ENCODE results near the gene PRKCZ. TPM values are rescaled to one million over a fixed set of nuclear protein-coding genes. Genes with fewer than 3 reads are reported as not detected.

Gene PRKCZ
- total RNA-seq, 3 donors from 2014 or later: 0.64 to 17.9 (median 12.5) TPM

DNA sequence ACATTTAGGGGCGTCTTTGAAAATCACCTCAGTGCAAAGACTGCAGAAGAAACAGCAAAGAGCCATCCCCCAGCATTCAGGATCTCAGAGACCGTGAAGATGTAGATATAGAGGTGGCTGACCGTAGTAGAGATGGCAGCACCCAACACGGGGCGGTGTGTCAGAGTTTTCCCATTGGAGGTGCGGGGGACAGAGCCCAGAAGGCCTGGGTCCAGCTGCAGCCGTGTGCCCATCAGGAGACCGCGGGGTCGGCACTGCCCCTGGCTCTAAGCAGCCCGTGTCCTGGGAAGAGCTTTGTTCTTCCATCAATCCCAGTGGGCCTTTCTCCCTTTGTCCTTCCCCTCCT lies 29.9 kb upstream of the PRKCZ start:
- Histone ChIP-seq H3K9me3 (no peaks in the 10 kb centered on the region), H3K27ac (no peak overlapping the region), H3K27me3 (peaks cover 13 to 59% of the 10 kb centered on the region in 2 donors), H3K4me3 (no peak overlapping the region), H3K36me3 (no peaks in the 10 kb centered on the region), H3K4me1 (peaks cover 6 to 8% of the 10 kb centered on the region in 2 donors)
- TF ChIP-seq POLR2A (IDR thresholded peaks at IDR 0.05) (no peak), POLR2AphosphoS5 (IDR thresholded peaks at IDR 0.05) (no peak)
- TF ChIP-seq, protein P1, sequence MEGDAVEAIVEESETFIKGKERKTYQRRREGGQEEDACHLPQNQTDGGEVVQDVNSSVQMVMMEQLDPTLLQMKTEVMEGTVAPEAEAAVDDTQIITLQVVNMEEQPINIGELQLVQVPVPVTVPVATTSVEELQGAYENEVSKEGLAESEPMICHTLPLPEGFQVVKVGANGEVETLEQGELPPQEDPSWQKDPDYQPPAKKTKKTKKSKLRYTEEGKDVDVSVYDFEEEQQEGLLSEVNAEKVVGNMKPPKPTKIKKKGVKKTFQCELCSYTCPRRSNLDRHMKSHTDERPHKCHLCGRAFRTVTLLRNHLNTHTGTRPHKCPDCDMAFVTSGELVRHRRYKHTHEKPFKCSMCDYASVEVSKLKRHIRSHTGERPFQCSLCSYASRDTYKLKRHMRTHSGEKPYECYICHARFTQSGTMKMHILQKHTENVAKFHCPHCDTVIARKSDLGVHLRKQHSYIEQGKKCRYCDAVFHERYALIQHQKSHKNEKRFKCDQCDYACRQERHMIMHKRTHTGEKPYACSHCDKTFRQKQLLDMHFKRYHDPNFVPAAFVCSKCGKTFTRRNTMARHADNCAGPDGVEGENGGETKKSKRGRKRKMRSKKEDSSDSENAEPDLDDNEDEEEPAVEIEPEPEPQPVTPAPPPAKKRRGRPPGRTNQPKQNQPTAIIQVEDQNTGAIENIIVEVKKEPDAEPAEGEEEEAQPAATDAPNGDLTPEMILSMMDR (IDR thresholded peaks at IDR 0.05): no peak
- intact Hi-C loops (cut with DNase I; ENCODE audit: low total_unique reads): no loop called here
- DNase-seq (ENCODE audit: low spot score in 2 of 2): no peak

DNA sequence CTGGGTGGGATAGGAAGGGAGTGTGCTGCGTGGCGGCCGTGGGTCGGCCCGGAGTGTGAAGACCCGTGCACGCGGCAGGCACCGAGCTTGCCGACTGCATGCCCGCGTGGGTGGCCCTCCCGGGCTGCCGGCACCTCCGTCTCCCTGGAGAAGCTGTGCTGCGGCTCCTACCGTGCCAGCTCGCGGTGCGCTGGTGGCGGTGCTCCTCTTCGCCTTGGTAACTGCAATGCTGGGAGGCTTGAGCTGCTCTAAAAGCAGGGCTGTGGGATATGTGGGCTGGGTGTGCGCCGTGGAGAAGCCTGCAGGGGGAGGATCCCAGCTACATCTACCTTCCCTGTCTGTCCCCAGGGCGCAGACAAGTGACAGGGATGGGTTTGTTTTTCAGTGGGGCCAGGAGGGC lies 28.7 kb upstream of the PRKCZ start:
- no peak for DNase-seq (ENCODE audit: low spot score in 2 of 2)
- Histone ChIP-seq H3K36me3 (no peaks in the 10 kb centered on the region), H3K4me3 (no peak overlapping the region), H3K4me1 (peaks cover 6 to 8% of the 10 kb centered on the region in 2 donors), H3K27ac (no peak overlapping the region), H3K9me3 (no peaks in the 10 kb centered on the region), H3K27me3 (peaks cover 13 to 58% of the 10 kb centered on the region in 2 donors)
- intact Hi-C loops (cut with DNase I; ENCODE audit: low total_unique reads): no loop called here
- no peak for TF ChIP-seq POLR2A (IDR thresholded peaks at IDR 0.05)
- TF ChIP-seq POLR2AphosphoS5 (IDR thresholded peaks at IDR 0.05): no peak
- TF ChIP-seq, protein P1 (IDR thresholded peaks at IDR 0.05): no peak

DNA sequence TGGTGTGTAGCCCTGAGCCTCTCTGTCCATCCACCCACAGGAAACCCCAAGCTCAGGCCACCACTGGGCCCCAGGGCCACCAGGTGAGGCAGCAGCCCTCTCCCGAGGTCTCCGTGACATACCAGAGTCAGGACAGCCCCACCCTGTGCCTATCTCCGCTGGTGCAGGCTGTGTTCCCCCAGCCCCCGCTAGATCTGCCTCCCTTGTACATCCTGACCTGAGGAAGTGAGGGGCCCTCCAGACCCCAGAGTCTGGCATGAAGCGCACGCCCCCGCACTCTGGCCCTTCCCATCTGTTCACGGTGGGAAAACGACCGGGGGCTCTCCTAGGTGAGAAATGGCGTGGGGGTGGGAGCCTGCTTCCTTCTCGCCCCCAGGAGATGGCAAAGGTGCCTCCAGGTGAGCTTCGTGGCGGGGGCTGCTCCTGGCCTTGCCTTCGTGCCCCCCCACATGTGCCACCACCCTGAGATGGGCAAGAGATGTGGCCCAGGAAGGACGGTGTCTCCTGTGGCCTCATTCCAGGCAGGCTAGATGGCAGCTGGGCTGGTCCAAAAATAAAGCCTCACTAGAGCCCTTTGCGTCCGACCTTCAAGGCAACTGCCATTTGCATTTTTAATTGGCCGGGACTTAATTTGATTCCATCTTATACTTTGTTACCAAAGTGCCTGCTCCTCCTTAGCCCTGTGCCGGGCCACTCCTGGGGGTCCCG lies 28.0 kb upstream of the PRKCZ start:
- Histone ChIP-seq H3K36me3 (no peaks in the 10 kb centered on the region), H3K27ac (no peak overlapping the region), H3K27me3 (peaks cover 13 to 58% of the 10 kb centered on the region in 2 donors), H3K9me3 (no peaks in the 10 kb centered on the region), H3K4me3 (no peak overlapping the region), H3K4me1 (peaks cover 6 to 8% of the 10 kb centered on the region in 2 donors)
- intact Hi-C loops (cut with DNase I; ENCODE audit: low total_unique reads): no loop called here
- TF ChIP-seq POLR2A (IDR thresholded peaks at IDR 0.05): no peak
- TF ChIP-seq, protein P1 (IDR thresholded peaks at IDR 0.05): no peak
- no peak for TF ChIP-seq POLR2AphosphoS5 (IDR thresholded peaks at IDR 0.05)
- no peak for DNase-seq (ENCODE audit: low spot score in 2 of 2)

DNA sequence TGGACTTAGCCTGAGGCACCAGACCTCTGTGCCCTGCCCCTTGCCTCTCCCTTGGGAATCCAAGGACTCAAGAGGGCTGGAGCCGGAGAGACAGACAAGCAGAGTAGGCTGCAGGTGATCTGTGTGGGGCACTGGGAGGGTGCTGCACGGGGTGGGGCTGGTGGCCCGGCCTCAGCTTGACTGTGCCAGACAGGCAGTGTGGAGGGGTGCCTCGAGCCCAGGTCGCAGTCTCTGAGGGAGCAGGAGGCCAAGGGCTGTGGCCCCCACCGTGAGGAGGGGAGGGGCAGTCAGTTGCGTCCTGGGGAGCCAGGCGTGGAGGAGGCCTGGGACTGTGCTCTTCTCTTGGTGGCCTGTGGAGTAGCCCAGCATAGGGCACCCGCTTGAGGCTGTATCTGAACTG lies 27.0 kb upstream of the PRKCZ start:
- Histone ChIP-seq H3K27ac (no peak overlapping the region), H3K4me1 (peaks cover 6 to 8% of the 10 kb centered on the region in 2 donors), H3K36me3 (no peaks in the 10 kb centered on the region), H3K4me3 (no peak overlapping the region), H3K9me3 (no peaks in the 10 kb centered on the region), H3K27me3 (peaks cover 13 to 58% of the 10 kb centered on the region in 2 donors)
- intact Hi-C loops (cut with DNase I; ENCODE audit: low total_unique reads): no loop called here
- TF ChIP-seq, protein P1 (IDR thresholded peaks at IDR 0.05): no peak
- TF ChIP-seq POLR2A (IDR thresholded peaks at IDR 0.05): no peak
- no peak for TF ChIP-seq POLR2AphosphoS5 (IDR thresholded peaks at IDR 0.05)
- DNase-seq (ENCODE audit: low spot score in 2 of 2): no peak

DNA sequence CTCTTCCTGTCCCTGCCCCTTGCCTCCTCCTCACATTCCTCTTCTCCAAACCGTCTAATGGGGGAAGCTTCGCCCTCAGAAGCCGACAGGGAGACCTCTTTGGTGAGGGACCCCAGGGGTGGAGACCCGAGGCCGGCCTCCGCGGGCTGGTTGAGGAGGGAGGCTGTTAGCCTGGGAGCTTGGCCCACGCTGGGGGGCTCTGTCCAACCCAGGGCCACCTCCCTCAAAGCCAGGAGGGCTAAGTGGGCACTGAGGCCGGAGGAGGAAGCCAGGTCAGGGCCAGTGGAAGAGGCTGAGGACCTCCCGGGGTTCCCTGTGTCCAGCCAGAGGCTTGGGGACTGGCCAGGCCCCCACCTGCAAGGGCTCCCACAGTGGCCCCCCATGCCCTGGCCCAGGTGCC lies 25.8 kb upstream of the PRKCZ start:
- H3K27ac ChIP-seq: no peak overlapping the region
- TF ChIP-seq, protein P1 (IDR thresholded peaks at IDR 0.05): no peak
- no peak for TF ChIP-seq POLR2AphosphoS5 (IDR thresholded peaks at IDR 0.05)
- no peak for TF ChIP-seq POLR2A (IDR thresholded peaks at IDR 0.05)
- H3K4me3 ChIP-seq: no peak overlapping the region
- peaks cover 4 to 6% of the 10 kb centered on the region in 2 donors for H3K4me1 ChIP-seq
- no peaks in the 10 kb centered on the region for H3K9me3 ChIP-seq
- DNase-seq (ENCODE audit: low spot score in 2 of 2): no peak
- no peaks in the 10 kb centered on the region for H3K36me3 ChIP-seq
- intact Hi-C loops (cut with DNase I; ENCODE audit: low total_unique reads): no loop called here
- H3K27me3 ChIP-seq: peaks cover 13 to 56% of the 10 kb centered on the region in 2 donors
